ENCODE measurements around the gene DMRTB1. TPM values are rescaled to one million over a fixed set of nuclear protein-coding genes. Genes with fewer than 3 reads are reported as not detected.

The DMRTB1 gene
- polyA plus RNA-seq, 1 donor from 2014 or later = not detected

DNA sequence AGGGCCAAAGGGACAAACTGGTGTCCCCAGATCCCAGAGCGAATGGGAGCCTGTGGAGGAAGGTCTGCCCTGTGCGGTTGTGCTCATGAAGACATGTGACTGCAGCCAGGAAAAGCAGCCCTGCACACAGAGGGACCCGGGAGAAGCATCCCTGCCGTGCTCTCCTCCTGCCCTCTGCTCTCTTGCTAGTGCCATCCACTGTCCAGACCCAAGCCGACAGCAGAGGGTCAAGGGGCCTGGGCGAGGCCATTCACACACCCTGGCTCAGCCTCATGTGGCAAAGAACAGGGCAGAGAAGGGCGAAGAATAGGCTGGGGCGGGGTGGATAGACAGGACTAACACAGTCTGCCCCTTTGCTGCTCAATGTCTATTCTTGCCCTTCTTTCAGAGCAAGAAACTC lies 17.4 kb downstream of the DMRTB1 start:
- no peak overlapping the region for H3K9ac ChIP-seq (ENCODE audit: low read length)

DNA sequence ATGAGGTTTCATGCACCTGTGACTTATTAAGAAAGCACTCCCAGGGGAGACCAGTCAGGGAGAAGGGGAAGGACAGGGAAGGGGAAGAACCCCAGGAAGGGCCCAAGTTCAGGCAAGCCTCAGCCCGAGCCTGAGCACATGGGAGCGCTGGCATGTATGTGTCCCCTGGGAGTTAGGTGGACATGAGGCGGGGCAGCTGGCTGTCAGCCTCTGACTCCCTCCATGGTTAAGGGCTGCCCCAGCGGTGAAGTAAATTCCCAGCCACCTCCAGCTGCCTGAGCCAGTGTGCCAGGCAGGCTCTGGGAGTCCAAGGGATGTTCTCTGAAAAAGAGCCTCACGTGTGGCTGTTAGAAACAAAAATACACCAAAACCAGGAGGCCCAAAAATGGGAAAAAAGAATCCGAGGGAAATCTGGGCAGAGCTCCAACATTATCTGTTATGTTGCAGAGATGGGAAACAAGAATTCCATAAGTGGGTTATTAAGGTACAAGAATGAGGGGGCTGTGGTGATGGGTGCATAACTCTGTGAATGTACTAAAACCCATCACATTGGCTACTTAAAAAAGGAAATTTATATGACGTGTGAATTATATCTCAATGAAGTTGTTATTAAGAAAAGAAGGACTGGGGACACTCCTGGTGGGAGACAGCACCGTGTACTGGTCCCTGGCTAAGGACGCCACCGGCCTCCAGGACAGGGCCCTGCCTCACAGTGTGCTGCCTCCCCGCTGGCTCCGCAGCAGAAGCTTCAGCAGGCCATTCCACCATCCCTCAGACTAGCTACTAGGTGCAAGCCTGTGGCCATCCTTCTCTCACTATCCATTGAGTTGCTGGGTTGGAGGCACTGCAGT lies 18.7 kb downstream of the DMRTB1 start:
- Histone ChIP-seq H3K9ac (ENCODE audit: low read length) (no peak overlapping the region), H2AFZ (ENCODE audit: low read depth, low read length) (no peak overlapping the region), H3K36me3 (ENCODE audit: insufficient read depth, low read length) (no peaks in the 10 kb centered on the region), H3K79me2 (replicated peaks; ENCODE audit: insufficient read depth, low read length) (no peaks in the 10 kb centered on the region), H4K20me1 (ENCODE audit: insufficient read depth) (no peaks in the 10 kb centered on the region), H3K27ac (ENCODE audit: low read length) (no peak overlapping the region), H3K9me3 (ENCODE audit: low read length) (no peaks in the 10 kb centered on the region), H3K4me2 (ENCODE audit: low read length) (no peak overlapping the region), H3F3A (ENCODE audit: insufficient read depth, low read length, poor library complexity, severe bottlenecking) (no peaks in the 10 kb centered on the region), H3K27me3 (ENCODE audit: insufficient read depth, low read depth, low read length) (no peaks in the 10 kb centered on the region), H3K4me3 (ENCODE audit: low read length) (no peak overlapping the region), H3K9me2 (ENCODE audit: insufficient read depth, low read length) (no peaks in the 10 kb centered on the region)
- TF ChIP-seq EZH2 (IDR thresholded peaks at IDR 0.05; ENCODE audit: borderline replicate concordance, insufficient read depth, low read length, poor library complexity, severe bottlenecking) (no peak), TAF1 (IDR thresholded peaks at IDR 0.05; ENCODE audit: low read depth) (no peak), SMC3 (conservative IDR thresholded peaks at IDR 0.05; ENCODE audit: poor library complexity) (no peak)

More for the DNA sequence above, 17.4 kb downstream of the DMRTB1 start:
- H2AFZ ChIP-seq (ENCODE audit: low read depth, low read length) = no peak overlapping the region
- H3K27me3 ChIP-seq (ENCODE audit: insufficient read depth, low read depth, low read length) = no peaks in the 10 kb centered on the region
- H3K9me2 ChIP-seq (ENCODE audit: insufficient read depth, low read length) = no peaks in the 10 kb centered on the region
- TF ChIP-seq MXI1 (conservative IDR thresholded peaks at IDR 0.05; ENCODE audit: poor library complexity, severe bottlenecking) (no peak), RAD21 (conservative IDR thresholded peaks at IDR 0.05) (no peak), SMC3 (conservative IDR thresholded peaks at IDR 0.05; ENCODE audit: poor library complexity) (no peak), EZH2 (IDR thresholded peaks at IDR 0.05; ENCODE audit: borderline replicate concordance, insufficient read depth, low read length, poor library complexity, severe bottlenecking) (no peak), CTCF (IDR thresholded peaks at IDR 0.05; ENCODE audit: poor library complexity, severe bottlenecking) (no peak), POLR2AphosphoS5 (IDR thresholded peaks at IDR 0.05) (no peak), EP300 (conservative IDR thresholded peaks at IDR 0.05; ENCODE audit: poor library complexity, severe bottlenecking) (no peak), TAF1 (IDR thresholded peaks at IDR 0.05; ENCODE audit: low read depth) (no peak)
- TF ChIP-seq, protein P1, sequence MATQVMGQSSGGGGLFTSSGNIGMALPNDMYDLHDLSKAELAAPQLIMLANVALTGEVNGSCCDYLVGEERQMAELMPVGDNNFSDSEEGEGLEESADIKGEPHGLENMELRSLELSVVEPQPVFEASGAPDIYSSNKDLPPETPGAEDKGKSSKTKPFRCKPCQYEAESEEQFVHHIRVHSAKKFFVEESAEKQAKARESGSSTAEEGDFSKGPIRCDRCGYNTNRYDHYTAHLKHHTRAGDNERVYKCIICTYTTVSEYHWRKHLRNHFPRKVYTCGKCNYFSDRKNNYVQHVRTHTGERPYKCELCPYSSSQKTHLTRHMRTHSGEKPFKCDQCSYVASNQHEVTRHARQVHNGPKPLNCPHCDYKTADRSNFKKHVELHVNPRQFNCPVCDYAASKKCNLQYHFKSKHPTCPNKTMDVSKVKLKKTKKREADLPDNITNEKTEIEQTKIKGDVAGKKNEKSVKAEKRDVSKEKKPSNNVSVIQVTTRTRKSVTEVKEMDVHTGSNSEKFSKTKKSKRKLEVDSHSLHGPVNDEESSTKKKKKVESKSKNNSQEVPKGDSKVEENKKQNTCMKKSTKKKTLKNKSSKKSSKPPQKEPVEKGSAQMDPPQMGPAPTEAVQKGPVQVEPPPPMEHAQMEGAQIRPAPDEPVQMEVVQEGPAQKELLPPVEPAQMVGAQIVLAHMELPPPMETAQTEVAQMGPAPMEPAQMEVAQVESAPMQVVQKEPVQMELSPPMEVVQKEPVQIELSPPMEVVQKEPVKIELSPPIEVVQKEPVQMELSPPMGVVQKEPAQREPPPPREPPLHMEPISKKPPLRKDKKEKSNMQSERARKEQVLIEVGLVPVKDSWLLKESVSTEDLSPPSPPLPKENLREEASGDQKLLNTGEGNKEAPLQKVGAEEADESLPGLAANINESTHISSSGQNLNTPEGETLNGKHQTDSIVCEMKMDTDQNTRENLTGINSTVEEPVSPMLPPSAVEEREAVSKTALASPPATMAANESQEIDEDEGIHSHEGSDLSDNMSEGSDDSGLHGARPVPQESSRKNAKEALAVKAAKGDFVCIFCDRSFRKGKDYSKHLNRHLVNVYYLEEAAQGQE (IDR thresholded peaks at IDR 0.05; ENCODE audit: borderline replicate concordance) = no peak
- no peaks in the 10 kb centered on the region for H3K36me3 ChIP-seq (ENCODE audit: insufficient read depth, low read length)
- no peak overlapping the region for H3K4me3 ChIP-seq (ENCODE audit: low read length)
- H3K27ac ChIP-seq (ENCODE audit: low read length) = no peak overlapping the region
- no peaks in the 10 kb centered on the region for H4K20me1 ChIP-seq (ENCODE audit: insufficient read depth)
- no peaks in the 10 kb centered on the region for H3K9me3 ChIP-seq (ENCODE audit: low read length)
- no peaks in the 10 kb centered on the region for H3K79me2 ChIP-seq (replicated peaks; ENCODE audit: insufficient read depth, low read length)
- H3F3A ChIP-seq (ENCODE audit: insufficient read depth, low read length, poor library complexity, severe bottlenecking) = no peaks in the 10 kb centered on the region
- no peak overlapping the region for H3K4me2 ChIP-seq (ENCODE audit: low read length)
